Pancreas (tissue), 10 donors: Measurements from ENCODE around the gene DAD1. TPM values are rescaled to one million over a fixed set of nuclear protein-coding genes. Genes with fewer than 3 reads are reported as not detected.

Experiments used
- ATAC-seq, 4 donors: fragments of 200-7000 bp; cut with Tn5 transposase; one replicate each; pipeline versions ENCODE4 v1.8.0 to v1.9.1; 2020; ENCODE audit warnings: mild to moderate bottlenecking in 4 of 4, moderate library complexity in 4 of 4
- DNase-seq, 6 donors: peaks; one replicate each; pipeline ENCODE4 v3.0.0-alpha.2; 2020
- FAIRE-seq: peaks from 2 replicates; lab custom pipeline; 2012; peaks lifted over from hg19 to GRCh38; lab: Jason Lieb, UNC
- H3K27ac ChIP-seq, 4 donors: fragments of 200-600 bp; sonication (generic); 1 replicate in 3 of 4; 2 replicates in 1 of 4; pipeline versions ENCODE4 v1.5.0 to v1.8.0; 2020
- H3K27me3 ChIP-seq, 4 donors: fragments of 200-600 bp; one replicate each; pipeline ENCODE4 v1.8.0; 2021
- H3K36me3 ChIP-seq, 3 donors: fragments of 200-600 bp; sonication (generic) in 1 of 3; one replicate each; pipeline versions ENCODE4 v1.5.0 to v1.8.0; 2020 to 2021
- H3K4me1 ChIP-seq, 3 donors: fragments of 200-600 bp; one replicate each; pipeline ENCODE4 v1.8.0; 2021
- H3K4me3 ChIP-seq, 4 donors: fragments of 200-600 bp; sonication (generic) in 2 of 4; one replicate each; pipeline versions ENCODE4 v1.5.0 to v1.8.0; 2020 to 2021
- H3K9me3 ChIP-seq, 4 donors: fragments of 200-600 bp; one replicate each; pipeline ENCODE4 v1.8.0; 2021
- CTCF ChIP-seq, 4 donors: fragments of 200-600 bp; sonication (generic) in 3 of 4; IDR thresholded peaks; one replicate each; pipeline versions ENCODE4 v1.5.0 to v1.8.0; 2021; ENCODE audit warnings: antibody characterized with exemption in 4 of 4
- WGBS, 2 donors: extraction: QIAGEN DNeasy Blood & Tissue Kit; methylation state at CpG; one replicate each; pipeline ENCODE4 v1.1.7; 2013; 5-methylcytosine and 5-hydroxymethylcytosine counted together
- intact Hi-C, 3 donors: fragments of 100-400 bp; cut with DNase I; formaldehyde crosslinking; loops; one replicate each; pipeline versions ENCODE4 v1.11.1 to v1.14.2; 2022
- polyA plus RNA-seq, 2 donors: library from polyadenylated mRNA; stranded (reverse); fragments of 200-250 nt; gene quantifications; one replicate each; pipeline ENCODE4 v1.2.3, GENCODE V29; 2013
- total RNA-seq, 6 donors: library from RNA; stranded (reverse); fragmentation: NEBNext Ultra II Directional in 4 of 6; extraction: Animal tissue kit (Norgen Biotek cat#: 25700) in 4 of 6; gene quantifications; one replicate each; pipeline versions ENCODE4 v1.2.1 to v1.2.4, GENCODE V29; 2021 to 2023
- donor health status: healthy with polysubstance abuse.
- donor health status: DM: no; HTN: no; CAD: no; lungs with moderate emphysema.
- donor health status: DM: no; HTN: no; CAD: no.
- donor health status: control.
- donor health status: control.
- donor health status: Bipolar disorder and iron deficiency.
- donor health status: DM: yes; HTN: yes; CAD: no.
- donor health status: DM: no; HTN: no; CAD: no.
- donor health status: DM: no; HTN: no; CAD: no.
- donor health status: DM: yes; HTN: yes; CAD: no.

DAD1 gene
- total and polyA plus RNA-seq, 8 donors = 58.2 to 178 (median 85.2) TPM

GRCh38 chr14:22607291-22607690 lies 18.3 kb upstream of the DAD1 start:
- Histone ChIP-seq H3K36me3 (peaks cover 0 to 94% (median 25%) of the 10 kb centered on the region in 3 donors), H3K27me3 (no peaks in the 10 kb centered on the region), H3K4me3 (no peak overlapping the region), H3K9me3 (no peaks in the 10 kb centered on the region), H3K4me1 (no peaks in the 10 kb centered on the region), H3K27ac (no peak overlapping the region)
- intact Hi-C loops = loop anchor here in 1 of 3 donors (10.0 kb wide), 1 partner anchor 48 kb away; no protein-coding TSS in a partner anchor
- no peak for TF ChIP-seq CTCF (IDR thresholded peaks at IDR 0.05)
- no peak for FAIRE-seq
- no peak for ATAC-seq
- DNase-seq = no peak
- 75 to 81% methylated on average over 3 of the region's 3 CpGs for WGBS, 2 donors

DNA sequence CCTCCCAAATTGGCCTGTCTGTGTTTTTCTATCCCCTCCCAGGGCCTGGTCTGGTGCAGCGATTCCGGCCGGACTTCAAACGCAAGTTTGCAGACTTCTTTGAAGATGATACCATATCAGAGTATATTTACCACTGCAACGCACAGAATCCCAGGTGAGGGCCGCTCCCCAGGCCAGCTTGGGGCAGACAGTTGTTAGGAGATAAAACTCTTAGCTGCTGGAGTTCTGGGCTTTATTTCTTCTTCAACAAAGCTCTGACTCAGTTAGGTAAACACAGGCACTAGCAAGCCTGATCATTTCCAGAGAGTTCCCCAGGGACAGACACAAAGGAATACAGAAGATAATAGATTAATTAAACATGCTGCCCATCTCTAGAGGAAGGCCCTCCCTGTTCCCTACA lies 17.4 kb upstream of the DAD1 start:
- H3K4me3 ChIP-seq = no peak overlapping the region
- no peak overlapping the region for H3K27ac ChIP-seq
- no peaks in the 10 kb centered on the region for H3K27me3 ChIP-seq
- intact Hi-C loops = loop anchor here in 1 of 3 donors (10.0 kb wide), 1 partner anchor 48 kb away; no protein-coding TSS in a partner anchor
- DNase-seq = no peak
- H3K9me3 ChIP-seq = no peaks in the 10 kb centered on the region
- H3K36me3 ChIP-seq = peaks cover 0 to 95% (median 26%) of the 10 kb centered on the region in 3 donors
- no peak for TF ChIP-seq CTCF (IDR thresholded peaks at IDR 0.05)
- no peak for ATAC-seq
- no peak for FAIRE-seq
- 85 to 87% methylated on average over 6 of the region's 6 CpGs for WGBS, 2 donors
- H3K4me1 ChIP-seq = no peaks in the 10 kb centered on the region

GRCh38 chr14:22602862-22603261 lies 13.8 kb upstream of the DAD1 start:
- DNase-seq (no peak), FAIRE-seq (no peak), ATAC-seq (no peak)
- peaks cover 10 to 17% (median 10%) of the 10 kb centered on the region in 3 donors for H3K4me1 ChIP-seq
- intact Hi-C loops = loop anchor here in 1 of 3 donors (10.0 kb wide), 1 partner anchor 52 kb away; no protein-coding TSS in a partner anchor
- TF ChIP-seq CTCF (IDR thresholded peaks at IDR 0.05) = no peak
- H3K36me3 ChIP-seq = peaks cover 0 to 59% (median 16%) of the 10 kb centered on the region in 3 donors
- no peak overlapping the region for H3K27ac ChIP-seq
- H3K9me3 ChIP-seq = no peaks in the 10 kb centered on the region
- no peak overlapping the region for H3K4me3 ChIP-seq
- no peaks in the 10 kb centered on the region for H3K27me3 ChIP-seq

DNA sequence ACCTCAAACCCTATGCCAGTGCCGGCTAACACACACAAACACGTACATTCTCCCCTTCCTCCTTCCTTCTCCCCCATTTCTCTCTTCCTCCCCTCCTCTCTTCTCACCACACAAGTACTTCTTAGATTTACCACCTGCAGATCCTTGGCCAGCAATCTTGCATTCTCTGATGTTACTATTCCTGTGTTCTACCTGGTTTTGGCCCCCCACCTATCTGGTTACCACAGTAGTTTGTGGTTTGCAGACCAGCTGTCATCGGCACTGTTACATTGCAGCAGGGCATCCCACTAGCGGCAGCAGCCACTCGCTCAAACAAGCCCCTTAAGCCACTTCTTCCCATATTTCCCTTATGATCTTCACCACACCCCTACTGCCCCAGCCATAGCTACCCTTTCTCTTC lies 13.0 kb upstream of the DAD1 start:
- no peaks in the 10 kb centered on the region for H3K27me3 ChIP-seq
- TF ChIP-seq CTCF (IDR thresholded peaks at IDR 0.05) = no peak
- FAIRE-seq = no peak
- no peak overlapping the region for H3K4me3 ChIP-seq
- no peak for DNase-seq
- ATAC-seq = no peak
- peaks cover 0 to 51% (median 16%) of the 10 kb centered on the region in 3 donors for H3K36me3 ChIP-seq
- intact Hi-C loops = loop anchor here in 1 of 3 donors (10.0 kb wide), 1 partner anchor 53 kb away; no protein-coding TSS in a partner anchor
- peaks cover 10 to 17% (median 10%) of the 10 kb centered on the region in 3 donors for H3K4me1 ChIP-seq
- H3K27ac ChIP-seq = no peak overlapping the region
- 93 to 95% methylated on average over 5 of the region's 5 CpGs for WGBS, 2 donors
- H3K9me3 ChIP-seq = no peaks in the 10 kb centered on the region

- 90 to 92% methylated on average over 2 of the region's 2 CpGs for WGBS, 2 donors
- intact Hi-C loops = loop anchor here in 1 of 3 donors (10.0 kb wide), 1 partner anchor 53 kb away; no protein-coding TSS in a partner anchor
- H3K36me3 ChIP-seq = peaks cover 0 to 45% (median 16%) of the 10 kb centered on the region in 3 donors
Observed at GRCh38 chr14:22601456-22601855, 12.4 kb upstream of the DAD1 start.

More at GRCh38 chr14:22601456-22601855, 12.4 kb upstream of the DAD1 start:
- H3K4me1 ChIP-seq = peaks cover 10 to 17% (median 10%) of the 10 kb centered on the region in 3 donors
- H3K4me3 ChIP-seq = no peak overlapping the region
- no peaks in the 10 kb centered on the region for H3K9me3 ChIP-seq
- ATAC-seq (no peak), DNase-seq (no peak), FAIRE-seq (no peak)
- H3K27me3 ChIP-seq = no peaks in the 10 kb centered on the region
- no peak overlapping the region for H3K27ac ChIP-seq
- TF ChIP-seq CTCF (IDR thresholded peaks at IDR 0.05) = no peak
